ENCODE data around the gene USP17L29.
"Not testable (repeated sequence)": the region's sequence is repeated elsewhere in the genome, so short reads cannot be mapped to it uniquely, and the experiment has no call there.

USP17L29 gene

GRCh38 chr4:9353338-9353737 is at the start of gene USP17L29:
Gene USP17L29, plus strand, starts transcription at chr4:9353638. Its CDS starts 0 bp downstream, at chr4:9353638.
- DNase-seq (ENCODE audit: extremely low read depth in 1 of 2, low read depth in 1 of 2), result not testable (repeated sequence)

GRCh38 chr4:9324191-9324590 is 29.2 kb upstream of the USP17L29 start:
- DNase-seq (ENCODE audit: extremely low read depth in 1 of 2, low read depth in 1 of 2), result not testable (repeated sequence)

GRCh38 chr4:9324865-9325264 is 28.6 kb upstream of the USP17L29 start, which contains the start of gene USP17L24:
Gene USP17L24, plus strand, starts transcription at chr4:9325165. Its CDS starts 0 bp downstream, at chr4:9325165.
- DNase-seq (ENCODE audit: extremely low read depth in 1 of 2, low read depth in 1 of 2), result not testable (repeated sequence)

- not testable (repeated sequence) for DNase-seq (ENCODE audit: extremely low read depth in 1 of 2, low read depth in 1 of 2)
These were observed 23.8 kb upstream of the USP17L29 start, which contains the start of gene USP17L25 for GRCh38 chr4:9329611-9330010. Gene USP17L25, plus strand, starts transcription at chr4:9329911. Its CDS starts 0 bp downstream, at chr4:9329911.

- DNase-seq (ENCODE audit: extremely low read depth in 1 of 2, low read depth in 1 of 2), result not testable (repeated sequence)
These were observed 19.1 kb upstream of the USP17L29 start, which contains the start of gene USP17L26 for GRCh38 chr4:9334358-9334757. Gene USP17L26, plus strand, starts transcription at chr4:9334658. Its CDS starts 0 bp downstream, at chr4:9334658.

- DNase-seq (ENCODE audit: extremely low read depth in 1 of 2, low read depth in 1 of 2), result not testable (repeated sequence)
These were observed 14.3 kb upstream of the USP17L29 start, which contains the start of gene USP17L5 for GRCh38 chr4:9339103-9339502. Gene USP17L5, plus strand, starts transcription at chr4:9339403. Its CDS starts 0 bp downstream, at chr4:9339403.

- DNase-seq (ENCODE audit: extremely low read depth in 1 of 2, low read depth in 1 of 2), result not testable (repeated sequence)
These were observed 9.6 kb upstream of the USP17L29 start, which contains the start of gene USP17L27 for GRCh38 chr4:9343848-9344247. Gene USP17L27, plus strand, starts transcription at chr4:9344148. Its CDS starts 0 bp downstream, at chr4:9344148.

GRCh38 chr4:9348593-9348992 is 4.8 kb upstream of the USP17L29 start, which contains the start of gene USP17L28:
Gene USP17L28, plus strand, starts transcription at chr4:9348893. Its CDS starts 0 bp downstream, at chr4:9348893.
- not testable (repeated sequence) for DNase-seq (ENCODE audit: extremely low read depth in 1 of 2, low read depth in 1 of 2)

- DNase-seq (ENCODE audit: extremely low read depth in 1 of 2, low read depth in 1 of 2), result not testable (repeated sequence)
These were observed 2.6 kb upstream of the USP17L29 start for GRCh38 chr4:9350866-9351265.

- DNase-seq (ENCODE audit: extremely low read depth in 1 of 2, low read depth in 1 of 2), result not testable (repeated sequence)
These were observed 9.4 kb downstream of the USP17L29 start, which contains the start of gene USP17L30 for GRCh38 chr4:9362829-9363228. Gene USP17L30, plus strand, starts transcription at chr4:9363129. Its CDS starts 0 bp downstream, at chr4:9363129.

GRCh38 chr4:9379881-9380280 is 26.4 kb downstream of the USP17L29 start:
- DNase-seq (ENCODE audit: extremely low read depth in 1 of 2, low read depth in 1 of 2), result not testable (repeated sequence)

GRCh38 chr4:9381012-9381534 is 27.6 kb downstream of the USP17L29 start:
- DNase-seq (ENCODE audit: extremely low read depth in 1 of 2, low read depth in 1 of 2), result peak in 1 of 2 donors; percentile 28

GRCh38 chr4:9384126-9384525 is 30.7 kb downstream of the USP17L29 start:
- DNase-seq (ENCODE audit: extremely low read depth in 1 of 2, low read depth in 1 of 2), result no peak

- not testable (repeated sequence) for DNase-seq (ENCODE audit: extremely low read depth in 1 of 2, low read depth in 1 of 2)
These were observed 35.6 kb downstream of the USP17L29 start for GRCh38 chr4:9389001-9389400.

All from activated CD8-positive, alpha-beta memory T cell treated with anti-CD3 and anti-CD28 coated beads for 1 hour (primary cell).